T-helper 17 cell (primary cell): ENCODE measurements around the gene RAMP3. TPM values are rescaled to one million over a fixed set of nuclear protein-coding genes. Genes with fewer than 3 reads are reported as not detected.
"Not testable (repeated sequence)": the region's sequence is repeated elsewhere in the genome, so short reads cannot be mapped to it uniquely, and the experiment has no call there.

Source experiments
- ATAC-seq: fragments of 150-1000 bp; cut with Tn5 transposase; 2 replicates; pipeline ENCODE4 v1.10.0; 2021; ENCODE audit warnings: mild to moderate bottlenecking, moderate library complexity
- DNase-seq, 3 donors: peaks; one replicate each; pipeline versions ENCODE4 v3.0.0 to v3.0.0-alpha.2; 2020 to 2021
- H3K9me3 ChIP-seq: one replicate; pipeline ENCODE4 v1.7.0; 2013; ENCODE audit warnings: low read length, mild to moderate bottlenecking; ENCODE audit not compliant: control insufficient read depth, poor library complexity, severe bottlenecking
- H3K27ac Mint-ChIP-seq: one replicate; pipeline ENCODE4 v1.8.0; 2022; ENCODE audit warnings: mild to moderate bottlenecking, moderate library complexity, mixed read lengths
- H3K27me3 Mint-ChIP-seq: one replicate; pipeline ENCODE4 v1.8.0; 2022; ENCODE audit warnings: mixed read lengths
- H3K36me3 Mint-ChIP-seq: one replicate; pipeline ENCODE4 v1.8.0; 2022; ENCODE audit warnings: low read depth, mixed read lengths
- H3K4me1 Mint-ChIP-seq: one replicate; pipeline ENCODE4 v1.8.0; 2022; ENCODE audit warnings: mild to moderate bottlenecking, mixed read lengths
- H3K4me3 Mint-ChIP-seq: one replicate; pipeline ENCODE4 v1.8.0; 2022; ENCODE audit warnings: mild to moderate bottlenecking, moderate library complexity, mixed read lengths
- total RNA-seq, 4 donors: library from RNA in 2 of 4; stranded (reverse) in 2 of 4; gene quantifications; one replicate each; pipeline ENCODE4 v1.2.3 and lab custom pipeline; 2022 to 2026

Gene RAMP3
- total RNA-seq, 2 donors from 2014 or later = 0.65 to 0.76 TPM

- H3K9me3 ChIP-seq = no peaks in the 10 kb centered on the region
- no peak for DNase-seq
- peaks cover 6% of the 10 kb centered on the region for H3K4me1 Mint-ChIP-seq
- no peaks in the 10 kb centered on the region for H3K36me3 Mint-ChIP-seq
- H3K27ac Mint-ChIP-seq = peak overlapping the region; percentile 67
- ATAC-seq = no peak
- peaks cover 5% of the 10 kb centered on the region for H3K27me3 Mint-ChIP-seq
- H3K4me3 Mint-ChIP-seq = no peak overlapping the region
Measured at GRCh38 chr7:45138433-45139267, 18.9 kb upstream of the RAMP3 start.

GRCh38 chr7:45140827-45141226 lies 16.8 kb upstream of the RAMP3 start:
- Mint-ChIP-seq H3K27me3 (peaks cover 27% of the 10 kb centered on the region), H3K36me3 (no peaks in the 10 kb centered on the region), H3K4me3 (no peak overlapping the region), H3K27ac (no peak overlapping the region), H3K4me1 (peaks cover 6% of the 10 kb centered on the region)
- DNase-seq (no peak), ATAC-seq (no peak)
- no peaks in the 10 kb centered on the region for H3K9me3 ChIP-seq

GRCh38 chr7:45143616-45144015 lies 14.0 kb upstream of the RAMP3 start:
- Mint-ChIP-seq H3K27me3 (peaks cover 45% of the 10 kb centered on the region), H3K4me1 (peaks cover 2% of the 10 kb centered on the region), H3K27ac (peak overlapping the region; percentile 47), H3K4me3 (no peak overlapping the region), H3K36me3 (no peaks in the 10 kb centered on the region)
- ATAC-seq (no peak), DNase-seq (no peak)
- H3K9me3 ChIP-seq = no peaks in the 10 kb centered on the region

GRCh38 chr7:45145881-45146280 lies 11.7 kb upstream of the RAMP3 start:
- H3K9me3 ChIP-seq = no peaks in the 10 kb centered on the region
- peaks cover 4% of the 10 kb centered on the region for H3K4me1 Mint-ChIP-seq
- H3K36me3 Mint-ChIP-seq = no peaks in the 10 kb centered on the region
- no peak for DNase-seq
- H3K4me3 Mint-ChIP-seq = no peak overlapping the region
- ATAC-seq = no peak
- H3K27me3 Mint-ChIP-seq = peaks cover 58% of the 10 kb centered on the region
- H3K27ac Mint-ChIP-seq = no peak overlapping the region

- Mint-ChIP-seq H3K4me3 (no peak overlapping the region), H3K4me1 (peaks cover 4% of the 10 kb centered on the region), H3K36me3 (no peaks in the 10 kb centered on the region), H3K27ac (no peak overlapping the region), H3K27me3 (peaks cover 67% of the 10 kb centered on the region)
- H3K9me3 ChIP-seq = no peaks in the 10 kb centered on the region
- no peak for ATAC-seq
- DNase-seq = no peak
Measured at GRCh38 chr7:45146531-45147379, 10.8 kb upstream of the RAMP3 start.

GRCh38 chr7:45147858-45148652 lies 9.5 kb upstream of the RAMP3 start:
- Mint-ChIP-seq H3K4me3 (no peak overlapping the region), H3K4me1 (peaks cover 4% of the 10 kb centered on the region), H3K27ac (no peak overlapping the region), H3K27me3 (peaks cover 72% of the 10 kb centered on the region), H3K36me3 (no peaks in the 10 kb centered on the region)
- H3K9me3 ChIP-seq = no peaks in the 10 kb centered on the region
- DNase-seq (no peak), ATAC-seq (no peak)

GRCh38 chr7:45148653-45148973 lies 9.0 kb upstream of the RAMP3 start:
- DNase-seq = no peak
- no peak for ATAC-seq
- Mint-ChIP-seq H3K27me3 (peaks cover 78% of the 10 kb centered on the region), H3K4me1 (peaks cover 7% of the 10 kb centered on the region), H3K36me3 (no peaks in the 10 kb centered on the region), H3K4me3 (no peak overlapping the region), H3K27ac (no peak overlapping the region)
- no peaks in the 10 kb centered on the region for H3K9me3 ChIP-seq

GRCh38 chr7:45149606-45150005 lies 8.0 kb upstream of the RAMP3 start:
- H3K4me1 Mint-ChIP-seq = peaks cover 7% of the 10 kb centered on the region
- no peak for ATAC-seq
- no peaks in the 10 kb centered on the region for H3K9me3 ChIP-seq
- DNase-seq = no peak
- H3K36me3 Mint-ChIP-seq = no peaks in the 10 kb centered on the region
- no peak overlapping the region for H3K27ac Mint-ChIP-seq
- H3K4me3 Mint-ChIP-seq = no peak overlapping the region
- H3K27me3 Mint-ChIP-seq = peaks cover 69% of the 10 kb centered on the region

GRCh38 chr7:45150199-45150598 lies 7.4 kb upstream of the RAMP3 start:
- H3K36me3 Mint-ChIP-seq = no peaks in the 10 kb centered on the region
- no peak overlapping the region for H3K27ac Mint-ChIP-seq
- ATAC-seq = no peak
- peaks cover 63% of the 10 kb centered on the region for H3K27me3 Mint-ChIP-seq
- H3K4me1 Mint-ChIP-seq = peaks cover 7% of the 10 kb centered on the region
- H3K9me3 ChIP-seq = no peaks in the 10 kb centered on the region
- no peak for DNase-seq
- no peak overlapping the region for H3K4me3 Mint-ChIP-seq

GRCh38 chr7:45151131-45151684 lies 6.4 kb upstream of the RAMP3 start:
- no peaks in the 10 kb centered on the region for H3K36me3 Mint-ChIP-seq
- peaks cover 53% of the 10 kb centered on the region for H3K27me3 Mint-ChIP-seq
- DNase-seq = no peak
- peaks cover 7% of the 10 kb centered on the region for H3K4me1 Mint-ChIP-seq
- no peak overlapping the region for H3K27ac Mint-ChIP-seq
- H3K9me3 ChIP-seq = no peaks in the 10 kb centered on the region
- ATAC-seq = no peak
- H3K4me3 Mint-ChIP-seq = no peak overlapping the region

- H3K27me3 Mint-ChIP-seq = peaks cover 53% of the 10 kb centered on the region
- peaks cover 10% of the 10 kb centered on the region for H3K4me1 Mint-ChIP-seq
- no peak overlapping the region for H3K4me3 Mint-ChIP-seq
- no peaks in the 10 kb centered on the region for H3K9me3 ChIP-seq
- DNase-seq (no peak), ATAC-seq (no peak)
- no peak overlapping the region for H3K27ac Mint-ChIP-seq
- peaks cover 3% of the 10 kb centered on the region for H3K36me3 Mint-ChIP-seq
Measured at GRCh38 chr7:45151967-45152366, 5.6 kb upstream of the RAMP3 start.

- Mint-ChIP-seq H3K27ac (no peak overlapping the region), H3K27me3 (peaks cover 54% of the 10 kb centered on the region), H3K36me3 (peaks cover 4% of the 10 kb centered on the region), H3K4me1 (peaks cover 14% of the 10 kb centered on the region), H3K4me3 (no peak overlapping the region)
- H3K9me3 ChIP-seq = no peaks in the 10 kb centered on the region
- DNase-seq = no peak
- ATAC-seq = no peak
Measured at GRCh38 chr7:45153233-45153632, 4.4 kb upstream of the RAMP3 start.

- DNase-seq, H3K9me3 ChIP-seq, H3K4me3 Mint-ChIP-seq, H3K36me3 Mint-ChIP-seq, ATAC-seq, H3K27ac Mint-ChIP-seq: not testable (repeated sequence)
- H3K27me3 Mint-ChIP-seq = peaks cover 55% of the 10 kb centered on the region
- peaks cover 18% of the 10 kb centered on the region for H3K4me1 Mint-ChIP-seq
Measured at GRCh38 chr7:45153861-45154260, 3.7 kb upstream of the RAMP3 start.
